ENCODE data around the gene FAM163A.
"Not testable (repeated sequence)": the region's sequence is repeated elsewhere in the genome, so short reads cannot be mapped to it uniquely, and the experiment has no call there.

FAM163A gene

DNA sequence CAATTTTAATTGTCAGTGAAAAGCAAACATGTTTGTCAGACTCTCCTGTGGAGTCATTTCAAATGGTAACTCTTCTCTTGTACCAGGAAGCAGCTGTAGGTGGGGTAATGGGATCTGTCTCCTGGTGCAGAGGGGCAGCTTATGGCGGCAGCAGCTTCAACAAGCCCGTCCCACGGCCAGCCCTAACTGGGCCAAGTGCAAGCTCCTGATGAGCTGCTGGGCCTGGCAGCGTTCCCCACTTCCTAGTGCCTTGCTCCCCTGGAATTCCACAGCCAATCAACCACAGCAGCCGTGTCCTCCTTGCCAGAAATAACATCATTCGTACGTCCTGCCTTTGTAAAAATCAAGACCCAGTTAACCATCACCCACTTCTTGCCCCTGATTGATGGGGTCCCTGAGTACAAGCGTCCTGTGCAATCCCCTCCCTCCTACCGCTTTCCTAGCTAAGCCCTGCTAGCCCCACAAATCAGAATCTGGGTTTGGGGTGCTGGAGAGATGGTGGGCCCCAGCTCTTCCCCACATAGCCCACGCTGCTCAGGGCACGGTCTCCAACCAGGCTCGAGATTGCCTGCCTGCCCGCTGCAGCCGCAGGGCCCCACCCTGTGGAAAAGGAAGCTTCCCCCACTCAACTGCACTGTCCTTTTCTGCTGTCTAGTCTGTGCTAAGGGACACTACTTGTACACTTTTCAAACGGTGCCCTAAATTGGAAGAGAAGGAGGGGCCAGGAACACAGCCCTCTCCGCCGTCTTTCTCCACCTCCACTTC lies 73.3 kb downstream of the FAM163A start:
- DNase-seq (ENCODE audit: low spot score) = no peak

DNA sequence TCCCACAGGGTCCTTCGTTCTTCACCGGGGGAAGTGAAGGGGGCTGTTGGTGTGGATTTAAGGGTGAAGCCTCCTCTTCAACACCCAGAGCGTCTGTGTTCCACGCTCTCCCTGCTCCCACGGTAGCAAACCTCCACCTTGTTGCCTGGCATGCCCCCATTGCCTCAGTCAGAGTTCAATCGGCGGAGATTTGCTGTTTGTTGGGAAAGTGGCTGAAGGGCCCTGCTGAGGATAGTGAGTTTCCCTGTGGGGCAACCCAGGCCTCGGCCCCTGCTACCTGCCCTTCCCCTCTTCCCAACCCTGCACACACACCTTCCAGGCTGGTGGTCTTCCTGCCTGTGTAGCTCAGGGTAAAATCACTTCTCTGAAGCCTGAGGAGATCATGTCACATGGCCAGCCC lies 74.0 kb downstream of the FAM163A start:
- DNase-seq (ENCODE audit: low spot score) = no peak

DNA sequence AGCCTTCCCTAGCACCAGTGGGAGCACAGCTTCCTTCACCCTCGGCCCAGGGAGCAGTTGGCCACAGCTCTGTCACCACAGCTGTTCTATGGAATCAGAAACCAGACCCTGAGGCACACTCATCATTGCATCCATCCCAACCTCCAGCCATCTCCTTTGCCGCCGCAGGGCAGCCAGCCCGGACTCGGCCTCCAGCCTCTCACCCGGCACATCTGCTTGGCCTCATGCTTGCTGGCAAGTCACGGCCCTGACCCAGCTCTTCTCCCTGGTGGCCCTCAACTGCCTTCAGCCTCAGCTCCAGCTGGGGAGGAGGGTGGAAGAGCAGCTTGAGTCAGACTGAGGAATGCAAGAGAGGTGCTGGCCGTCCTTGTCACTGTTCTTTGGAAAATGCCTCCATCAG lies 74.7 kb downstream of the FAM163A start:
- DNase-seq (ENCODE audit: low spot score) = no peak

DNA sequence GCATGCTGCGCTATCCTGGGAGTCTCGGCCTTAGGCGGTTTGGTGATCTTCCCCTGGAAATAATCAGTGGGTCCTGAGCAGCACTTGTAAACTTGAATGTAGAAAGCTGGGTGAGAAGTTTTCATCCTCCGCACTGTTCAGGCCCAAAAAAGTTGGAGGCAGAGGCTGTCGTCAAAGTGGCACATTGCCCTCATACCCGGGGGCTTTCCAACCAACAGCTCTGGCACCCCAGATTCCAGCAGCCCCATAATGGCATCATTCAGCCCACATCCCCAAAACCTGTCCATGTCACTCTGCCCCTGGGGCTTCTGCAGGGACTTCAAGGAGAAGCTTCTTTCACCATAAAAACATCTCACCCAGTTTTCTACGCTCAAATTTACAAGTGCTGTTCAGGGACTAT lies 75.2 kb downstream of the FAM163A start:
- DNase-seq (ENCODE audit: low spot score) = no peak

DNA sequence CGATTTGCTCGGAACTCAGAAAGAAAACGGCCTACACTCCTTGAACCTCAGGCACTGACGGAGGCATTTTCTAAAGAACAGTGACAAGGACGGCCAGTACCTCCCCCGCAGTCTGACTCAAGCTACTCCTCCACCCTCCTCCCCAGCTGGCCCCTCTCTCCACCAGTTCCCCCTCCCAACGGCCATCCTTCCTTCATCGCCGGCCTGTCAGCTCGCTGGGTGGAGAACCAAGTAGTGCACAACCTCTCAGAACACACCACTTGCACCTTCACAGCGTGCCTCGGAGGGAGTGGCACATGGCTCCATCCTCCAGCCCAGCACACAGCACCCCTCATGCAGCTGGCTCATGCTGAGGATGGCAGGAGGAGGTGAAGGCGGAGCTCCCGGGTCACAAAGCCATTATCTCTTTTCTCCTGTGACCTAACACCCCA lies 75.7 kb downstream of the FAM163A start:
- no peak for DNase-seq (ENCODE audit: low spot score)

DNA sequence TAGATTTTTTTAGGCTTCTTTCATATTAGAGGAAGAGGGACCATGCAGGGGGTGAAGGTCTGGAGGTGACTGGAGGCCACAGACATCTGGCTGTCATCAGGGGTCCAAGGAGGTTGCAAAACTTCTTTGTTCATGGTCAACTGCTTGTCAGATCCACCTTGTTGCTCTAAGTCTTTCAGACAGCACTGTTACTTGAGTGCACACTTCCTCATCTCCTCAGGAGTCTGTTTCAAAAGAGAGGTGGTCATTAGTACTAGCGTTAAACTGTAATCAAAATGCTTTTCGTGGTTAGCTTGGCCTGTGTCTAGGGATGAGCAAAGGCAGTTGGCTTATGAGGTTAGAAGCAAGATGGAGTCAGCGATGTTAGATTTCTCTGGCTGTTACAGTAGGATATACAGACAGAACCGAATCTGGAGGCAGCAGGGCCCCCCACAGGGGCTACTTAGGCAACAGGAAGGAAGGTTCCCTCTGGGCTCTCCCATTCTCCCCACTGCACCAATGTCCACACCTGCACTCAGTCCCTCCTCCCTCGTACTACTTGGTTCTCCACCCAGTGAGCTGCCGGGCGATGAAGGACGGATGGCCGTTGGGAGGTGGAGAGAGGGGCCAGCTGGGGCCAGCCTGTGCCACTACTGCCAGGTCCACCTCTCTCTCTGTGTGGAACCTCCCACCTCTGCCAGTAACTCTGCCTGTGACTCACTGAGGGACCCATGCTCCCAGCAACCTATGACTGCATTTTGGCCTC lies 77.3 kb downstream of the FAM163A start:
- DNase-seq (ENCODE audit: low spot score) = no peak

DNA sequence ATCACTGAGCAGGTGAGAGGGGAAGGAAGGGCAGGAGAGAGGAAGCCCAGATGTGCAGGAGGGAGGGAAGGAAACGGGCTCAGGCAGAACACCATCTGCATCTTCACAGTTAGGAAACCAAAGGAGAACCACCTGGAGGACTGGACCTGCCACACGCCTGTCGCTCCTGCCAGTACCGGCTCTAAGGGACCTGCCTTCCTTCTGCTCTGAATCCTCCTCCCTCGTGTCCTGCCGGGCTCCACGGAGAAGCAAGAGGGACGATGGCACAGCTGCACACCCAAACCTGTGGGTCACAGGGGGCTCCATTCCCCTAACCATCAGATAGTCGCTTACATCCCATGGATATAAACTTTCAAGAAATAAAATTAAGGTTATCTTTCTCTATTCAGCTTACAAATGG lies 78.4 kb downstream of the FAM163A start:
- DNase-seq (ENCODE audit: low spot score) = no peak

DNA sequence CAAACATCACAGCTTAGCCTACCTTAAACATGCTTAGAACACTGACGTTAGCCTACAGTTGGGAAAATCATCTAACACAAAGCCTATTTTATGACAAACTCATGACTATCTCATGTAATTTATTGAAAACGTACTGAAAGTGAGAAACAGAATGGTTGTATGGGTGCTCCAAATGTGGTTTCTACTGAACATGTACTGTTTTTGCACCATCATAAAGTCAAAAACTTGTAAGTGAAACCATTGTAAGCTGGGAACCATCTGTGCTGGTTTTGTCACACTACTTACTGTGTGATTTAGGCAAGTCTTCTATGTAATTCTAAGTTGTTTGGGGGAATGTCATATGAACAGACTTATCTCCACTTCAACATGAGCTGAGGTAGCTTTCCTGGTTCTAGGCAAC lies 79.0 kb downstream of the FAM163A start:
- DNase-seq (ENCODE audit: low spot score) = no peak

DNA sequence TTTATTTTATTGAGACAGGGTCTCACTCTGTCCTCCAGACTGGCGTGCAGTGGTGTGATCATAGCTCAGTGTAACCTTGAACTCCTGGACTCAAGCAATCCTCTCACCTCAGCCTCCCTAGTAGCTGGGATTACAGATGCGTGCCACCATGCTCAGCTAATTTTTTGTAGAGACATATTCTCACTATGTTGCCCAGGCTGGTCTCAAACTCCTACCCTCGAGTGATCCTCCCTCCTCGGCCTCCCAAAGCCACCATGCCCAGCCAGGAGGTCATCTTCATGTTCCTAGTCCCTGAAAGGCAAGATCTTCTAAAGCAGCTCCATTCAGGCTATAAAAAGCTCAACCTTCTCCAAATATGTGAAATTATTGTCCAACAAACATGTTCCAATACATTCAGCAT lies 80.6 kb downstream of the FAM163A start:
- DNase-seq (ENCODE audit: low spot score) = no peak

DNA sequence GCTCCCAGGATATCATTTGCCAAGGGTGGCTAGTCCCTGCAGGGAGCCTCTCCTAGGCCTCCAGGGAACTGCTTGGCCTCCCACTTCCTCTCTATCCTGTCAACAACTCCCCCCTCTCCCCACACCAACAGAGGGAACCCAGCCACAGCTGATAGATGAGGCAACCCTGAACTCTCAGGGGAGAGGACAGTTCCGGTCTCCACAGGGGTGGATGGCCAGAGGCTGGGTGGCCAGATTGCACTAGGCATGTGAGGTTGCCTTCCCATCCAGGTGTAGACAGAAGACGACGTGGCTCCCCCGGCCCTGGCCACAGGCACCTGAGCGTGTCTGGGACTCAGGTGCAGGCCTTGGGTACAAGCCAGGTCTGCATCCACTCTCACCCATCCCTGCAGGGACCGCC lies 81.2 kb downstream of the FAM163A start:
- DNase-seq (ENCODE audit: low spot score) = no peak

DNA sequence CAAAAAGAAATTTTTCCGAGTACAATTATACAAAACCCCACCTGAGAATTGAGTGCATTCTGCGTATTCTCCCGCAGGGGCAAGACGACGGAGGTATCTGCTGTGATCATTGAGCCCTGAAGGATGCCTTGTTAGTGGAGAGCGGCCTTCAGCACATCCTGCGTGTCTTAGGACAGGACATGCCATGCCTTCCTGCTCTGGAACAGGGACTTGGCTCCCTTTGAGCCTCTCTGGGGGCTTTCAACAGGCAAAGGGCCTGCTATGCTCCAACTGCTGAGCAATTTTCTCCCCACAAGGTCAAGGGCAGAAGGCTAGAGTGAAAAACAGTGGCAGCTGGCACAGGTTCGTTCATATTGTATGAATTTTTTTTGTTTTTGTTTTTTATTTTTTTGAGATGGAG lies 82.1 kb downstream of the FAM163A start:
- DNase-seq (ENCODE audit: low spot score) = no peak

DNA sequence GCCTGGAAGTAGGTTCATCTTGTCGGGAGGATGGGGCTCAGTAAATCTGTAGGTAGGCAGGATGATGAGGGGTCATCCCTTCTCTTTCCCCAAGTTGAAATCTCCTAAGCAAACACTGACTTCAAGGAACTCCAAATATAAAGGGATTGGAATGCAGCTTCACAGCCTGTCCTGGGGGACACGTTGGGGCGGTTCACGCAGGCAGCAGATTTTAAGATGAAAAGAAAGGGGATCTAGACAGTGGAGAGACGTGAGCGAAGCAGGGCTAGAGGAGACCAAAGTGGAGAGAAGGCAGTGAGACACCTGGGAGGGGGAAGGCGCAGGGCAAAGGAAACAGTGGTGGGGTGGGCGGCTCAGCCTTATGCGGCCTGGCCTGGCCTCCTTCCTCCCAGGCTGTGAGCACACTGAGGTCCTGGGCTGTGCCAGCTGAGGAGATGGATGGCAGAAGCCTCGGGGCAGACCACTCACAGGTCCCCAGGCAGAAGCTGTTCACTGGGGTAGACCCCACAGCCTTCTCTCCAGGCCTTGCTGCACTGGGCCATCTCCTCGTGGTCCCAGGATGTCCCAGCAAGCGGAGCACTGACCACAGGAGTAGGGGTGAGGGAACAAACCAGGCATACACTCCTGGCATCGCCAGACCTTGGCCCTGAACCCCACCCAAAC lies 82.8 kb downstream of the FAM163A start:
- DNase-seq (ENCODE audit: low spot score) = no peak

DNA sequence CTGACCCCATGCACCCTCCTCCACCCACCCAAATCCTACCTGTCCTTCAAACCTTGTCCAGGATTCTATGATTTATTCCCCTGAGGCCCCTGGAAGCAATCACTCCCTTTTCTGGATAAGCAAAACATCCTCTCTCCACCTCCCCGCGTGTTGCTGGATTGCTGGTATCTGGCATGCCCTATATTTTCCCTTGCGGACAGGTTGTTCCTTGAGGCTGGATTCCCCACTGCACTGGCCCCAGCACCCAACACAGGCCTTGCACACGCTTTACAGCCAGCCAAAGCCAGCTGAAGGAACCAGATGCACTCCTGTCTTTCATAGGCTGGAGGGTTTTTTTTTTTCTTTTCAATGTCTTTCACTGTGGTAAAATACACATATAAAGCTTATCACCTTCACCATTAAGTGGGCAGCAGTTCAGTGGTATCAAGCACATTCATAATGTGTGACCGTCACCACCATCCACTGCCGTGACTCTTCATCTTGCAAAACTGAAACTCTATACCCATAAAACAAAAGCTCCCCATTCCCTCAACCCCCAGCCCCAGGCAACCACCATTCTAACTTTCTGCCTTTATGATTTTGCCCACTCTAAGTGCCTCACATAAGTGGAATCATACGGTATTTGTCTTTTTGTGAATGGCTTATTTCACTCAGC lies 83.7 kb downstream of the FAM163A start:
- DNase-seq (ENCODE audit: low spot score) = no peak

DNA sequence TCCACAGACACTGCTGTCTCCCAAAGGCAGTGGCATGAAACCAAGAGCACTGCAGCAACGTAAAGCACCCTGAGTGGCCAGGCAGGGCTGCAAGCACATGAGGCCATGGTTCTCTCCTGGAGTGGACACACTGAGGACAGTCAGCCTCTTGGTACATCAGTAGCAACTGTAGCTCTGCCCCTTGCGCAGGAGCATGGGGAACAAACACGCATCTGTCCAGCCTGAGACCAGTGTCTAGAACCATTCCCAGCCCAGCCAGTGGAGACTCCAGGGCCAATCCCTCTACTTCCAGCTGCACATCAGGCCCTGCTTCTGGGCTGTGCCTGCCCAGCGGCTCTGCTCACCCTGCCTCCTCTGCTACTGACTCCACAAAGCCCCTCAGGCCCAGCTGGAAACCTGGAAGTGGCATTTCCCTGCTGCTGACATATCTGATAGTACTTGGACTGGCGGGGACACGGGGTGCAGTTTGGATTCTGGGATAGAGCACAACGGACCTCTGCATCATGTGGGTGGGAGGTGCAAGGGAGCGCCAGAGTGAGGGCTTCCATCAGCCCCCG lies 85.5 kb downstream of the FAM163A start:
- no peak for DNase-seq (ENCODE audit: low spot score)

DNA sequence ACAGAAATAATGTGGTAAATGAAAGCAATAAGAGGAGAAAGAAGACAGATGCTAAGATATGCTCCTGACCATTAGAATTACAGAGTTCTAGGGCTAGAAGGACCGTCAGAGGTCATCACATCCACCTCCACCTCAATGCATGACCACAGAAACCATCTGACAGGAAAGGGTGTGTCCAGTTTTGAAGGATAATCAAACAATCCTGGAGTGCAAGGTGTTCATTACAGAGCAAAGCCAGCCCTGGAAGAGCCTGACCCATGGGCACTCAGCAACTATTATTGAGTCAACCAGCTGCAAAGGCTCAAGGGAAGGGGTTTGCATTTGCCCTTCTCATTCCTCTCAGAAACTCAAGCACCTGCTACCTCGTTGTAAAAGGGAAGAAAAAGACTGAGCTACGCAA lies 88.1 kb downstream of the FAM163A start:
- no peak for DNase-seq (ENCODE audit: low spot score)

DNA sequence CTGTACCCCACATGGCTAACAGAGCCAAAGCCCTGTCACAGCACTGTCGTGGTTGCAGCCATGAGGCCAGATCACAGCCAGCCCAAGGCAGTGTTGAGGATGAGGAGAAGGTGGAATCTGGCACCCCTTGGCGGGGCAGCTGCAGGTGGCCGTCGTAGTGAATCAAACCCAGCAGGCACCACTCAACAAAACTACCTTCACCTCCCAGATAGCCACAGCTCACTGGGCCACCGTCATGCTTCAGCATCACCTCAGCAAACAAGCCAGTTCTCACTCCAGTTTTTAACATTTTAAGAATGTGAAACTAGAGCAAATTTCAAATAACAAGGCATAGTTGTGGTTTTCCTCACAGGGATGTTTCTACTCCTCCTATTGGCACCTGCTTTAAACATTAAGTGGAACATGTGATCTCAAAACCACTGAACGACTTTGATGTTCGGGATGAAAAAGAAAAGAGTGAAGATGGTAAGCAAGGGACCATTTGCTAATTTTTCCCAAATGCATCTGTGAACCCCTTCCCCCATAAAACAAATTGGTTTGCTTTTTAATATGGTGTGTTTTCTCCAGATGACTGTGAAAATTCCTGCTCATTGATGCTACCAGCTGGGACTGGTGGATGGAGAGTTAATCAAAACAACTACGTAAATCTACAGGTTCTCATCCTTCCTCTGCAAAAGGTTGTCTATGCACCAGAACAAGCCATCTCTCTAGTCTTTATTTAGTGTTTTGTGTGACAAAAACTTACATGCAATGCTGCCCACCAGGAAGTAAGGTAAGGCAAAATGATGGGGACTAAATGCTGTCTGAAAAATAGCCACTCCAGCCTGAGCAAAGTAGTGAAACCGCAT lies 89.0 kb downstream of the FAM163A start:
- no peak for DNase-seq (ENCODE audit: low spot score)

DNA sequence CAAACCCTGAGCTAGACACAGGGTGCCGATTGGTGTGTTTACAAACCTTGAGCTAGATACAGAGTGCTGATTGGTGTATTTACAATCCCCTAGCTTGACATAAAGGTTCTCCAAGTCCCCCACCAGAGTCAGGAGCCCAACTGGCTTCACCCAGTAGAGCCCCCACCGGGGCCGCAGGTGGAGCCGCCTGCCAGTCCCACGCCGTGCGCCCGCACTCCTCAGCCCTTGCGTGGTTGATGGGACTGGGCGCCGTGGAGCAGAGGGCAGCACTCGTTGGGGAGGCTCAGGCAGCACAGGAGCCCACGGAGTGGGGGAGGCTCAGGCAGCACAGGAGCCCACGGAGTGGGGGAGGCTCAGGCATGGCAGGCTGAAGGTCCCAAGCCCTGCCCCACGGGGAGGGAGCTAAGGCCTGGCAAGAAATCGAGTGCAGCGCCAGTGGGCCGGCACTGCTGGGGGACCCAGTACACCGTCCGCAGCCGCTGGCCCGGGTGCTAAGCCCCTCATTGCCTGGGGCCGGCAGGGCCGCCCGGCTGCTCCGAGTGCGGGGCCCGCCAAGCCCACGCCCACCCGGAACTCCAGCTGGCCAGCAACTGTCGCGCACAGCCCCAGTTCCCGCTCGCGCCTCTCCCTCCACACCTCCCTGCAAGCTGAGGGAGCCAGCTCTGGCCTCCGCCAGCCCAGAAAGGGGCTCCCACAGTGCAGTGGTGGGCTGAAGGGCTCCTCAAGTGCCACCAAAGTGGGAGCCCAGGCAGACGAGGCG lies 93.8 kb downstream of the FAM163A start:
- DNase-seq (ENCODE audit: low spot score) = not testable (repeated sequence)

DNA sequence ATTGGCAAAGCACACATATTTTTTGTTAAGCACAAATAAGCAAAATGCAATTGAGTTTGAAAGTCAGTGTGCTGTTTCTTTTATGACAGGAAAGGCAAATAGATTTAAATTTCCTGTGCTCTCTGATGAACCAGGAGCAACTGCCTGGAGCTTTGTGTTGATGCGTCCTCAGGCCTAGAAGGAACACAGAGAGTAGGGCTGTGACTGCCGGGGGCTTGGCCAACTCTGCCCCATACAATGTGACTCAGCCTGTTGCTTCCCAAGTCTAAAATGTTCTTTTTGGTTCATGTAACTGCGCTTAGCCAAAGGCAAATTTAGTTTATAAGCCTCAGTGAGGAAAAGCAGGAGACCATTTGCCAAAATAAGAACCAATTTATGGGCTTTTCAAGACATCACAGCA lies 97.0 kb downstream of the FAM163A start:
- DNase-seq (ENCODE audit: low spot score) = no peak

DNA sequence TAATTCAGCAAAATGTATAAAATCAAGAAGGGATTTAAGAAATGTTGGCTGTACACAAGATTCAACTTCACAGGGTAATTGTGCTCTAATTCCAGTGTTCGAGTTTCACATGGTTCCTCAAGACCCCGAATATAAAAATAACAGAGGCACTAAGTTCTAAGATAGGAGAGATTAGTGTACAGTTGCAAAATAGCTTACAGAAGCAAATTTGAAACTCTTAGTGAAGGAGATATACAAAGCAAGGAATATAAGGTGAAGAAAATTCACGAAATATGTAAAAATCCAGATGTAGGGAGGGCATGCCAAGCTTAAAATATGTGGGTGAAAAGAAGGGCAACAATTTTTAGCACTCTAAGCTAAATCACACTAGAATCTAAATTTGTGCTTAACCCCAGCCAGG lies 105.1 kb downstream of the FAM163A start:
- no peak for DNase-seq (ENCODE audit: low spot score)

DNA sequence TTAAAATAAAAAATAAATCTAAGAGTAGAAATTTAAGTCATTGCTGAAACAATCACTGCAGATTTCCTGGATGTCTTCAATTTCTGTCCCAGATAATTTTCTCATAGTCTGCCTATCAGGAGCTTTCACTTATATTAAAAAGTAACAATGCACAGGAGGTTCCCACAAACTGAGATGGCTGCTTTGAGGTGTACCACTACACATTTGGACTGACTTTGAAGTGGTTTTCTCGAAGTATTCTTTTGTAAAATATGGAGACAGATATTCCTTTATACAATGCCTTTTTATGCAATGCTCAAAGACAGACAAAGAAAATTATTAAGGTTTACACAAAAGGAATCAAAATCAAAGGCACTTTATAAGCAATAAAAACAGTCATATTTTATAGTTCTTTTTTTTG lies 110.0 kb downstream of the FAM163A start:
- DNase-seq (ENCODE audit: low spot score) = no peak

DNA sequence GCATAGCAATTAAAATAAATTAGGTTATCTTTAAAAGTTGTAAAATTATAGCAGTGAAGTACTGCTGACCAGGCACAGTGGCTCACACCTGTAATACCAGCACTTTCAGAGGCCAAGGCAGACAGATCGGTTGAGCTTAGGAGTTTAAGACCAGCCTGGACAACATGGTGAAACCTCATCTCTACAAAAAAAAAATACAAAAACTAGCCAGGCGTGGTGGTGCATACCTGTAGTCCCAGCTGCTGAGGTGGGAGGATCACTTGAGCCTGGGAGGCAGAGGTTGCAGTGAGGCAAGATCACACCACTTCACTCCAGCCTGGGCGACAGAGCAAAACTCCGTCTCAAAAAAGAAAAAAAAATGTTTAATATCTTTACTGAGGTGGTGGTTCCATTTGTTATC lies 112.7 kb downstream of the FAM163A start:
- not testable (repeated sequence) for DNase-seq (ENCODE audit: low spot score)
